ENCODE data around the gene MRAP2.
A peak's percentile ranks its signal among the peaks of the same experiment; 100 is the strongest.
"Not testable (repeated sequence)": the region's sequence is repeated elsewhere in the genome, so short reads cannot be mapped to it uniquely, and the experiment has no call there.

The MRAP2 gene

GRCh38 chr6:84081222-84081621 lies 47.6 kb downstream of the MRAP2 start:
- DNase-seq: no peak

- DNase-seq: no peak
Measured at GRCh38 chr6:84082689-84083265, 49.2 kb downstream of the MRAP2 start.

DNA sequence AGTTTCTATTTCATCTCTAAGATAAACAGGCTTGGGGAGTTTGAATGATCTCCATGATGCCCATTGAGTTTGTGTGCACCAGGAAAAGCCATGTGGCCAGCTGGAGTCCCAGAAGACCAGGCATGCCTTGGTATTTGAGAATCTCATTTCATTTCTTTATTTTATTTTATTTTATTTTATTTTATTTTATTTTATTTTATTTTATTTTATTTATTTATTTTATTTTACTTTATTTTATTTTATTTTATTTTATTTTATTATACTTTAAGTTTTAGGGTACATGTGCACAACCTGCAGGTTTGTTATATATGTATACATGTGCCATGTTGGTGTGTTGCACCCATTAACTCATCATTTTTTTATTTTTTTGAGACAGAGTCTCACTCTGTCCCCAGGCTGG lies 51.1 kb downstream of the MRAP2 start:
- not testable (repeated sequence) for DNase-seq

- DNase-seq: no peak
Measured at GRCh38 chr6:84086056-84086455, 52.5 kb downstream of the MRAP2 start.

GRCh38 chr6:84086545-84087429 lies 53.2 kb downstream of the MRAP2 start:
- no peak for DNase-seq

DNA sequence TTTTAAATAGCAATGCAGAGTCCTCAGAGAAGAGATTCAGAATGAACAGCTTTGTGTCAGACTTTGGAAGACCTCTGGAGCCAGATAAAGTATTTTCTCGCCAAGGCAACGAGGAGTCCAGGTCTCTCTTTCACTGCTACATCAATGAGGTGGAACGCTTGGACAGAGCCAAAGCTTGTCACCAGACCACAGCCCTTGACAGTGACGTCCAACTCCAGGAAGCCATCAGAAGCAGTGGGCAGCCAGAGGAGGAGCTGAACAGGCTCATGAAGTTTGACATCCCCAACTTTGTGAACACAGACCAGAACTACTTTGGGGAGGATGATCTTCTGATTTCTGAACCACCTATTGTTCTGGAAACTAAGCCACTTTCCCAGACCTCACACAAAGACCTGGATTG lies 55.5 kb downstream of the MRAP2 start:
- no peak for DNase-seq

DNA sequence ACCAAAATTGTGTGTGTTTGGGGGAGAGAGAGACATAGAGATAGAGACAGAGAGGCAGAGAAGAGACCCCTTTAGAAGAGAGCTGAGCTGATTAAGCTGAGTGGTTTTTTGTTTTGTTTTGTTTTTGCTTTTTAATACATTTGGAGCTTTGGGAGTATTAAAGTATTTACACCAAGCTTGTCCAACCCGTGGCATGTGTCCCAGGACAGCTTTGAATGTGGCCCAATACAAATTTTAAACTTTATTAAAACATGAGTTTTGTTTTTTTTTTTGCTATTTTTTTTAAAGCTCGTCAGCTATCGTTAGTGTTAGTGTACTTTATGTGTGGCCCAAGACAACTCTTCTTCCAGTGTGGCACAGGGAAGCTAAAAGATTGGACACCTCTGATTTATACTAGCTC lies 56.0 kb downstream of the MRAP2 start:
- DNase-seq: no peak

DNA sequence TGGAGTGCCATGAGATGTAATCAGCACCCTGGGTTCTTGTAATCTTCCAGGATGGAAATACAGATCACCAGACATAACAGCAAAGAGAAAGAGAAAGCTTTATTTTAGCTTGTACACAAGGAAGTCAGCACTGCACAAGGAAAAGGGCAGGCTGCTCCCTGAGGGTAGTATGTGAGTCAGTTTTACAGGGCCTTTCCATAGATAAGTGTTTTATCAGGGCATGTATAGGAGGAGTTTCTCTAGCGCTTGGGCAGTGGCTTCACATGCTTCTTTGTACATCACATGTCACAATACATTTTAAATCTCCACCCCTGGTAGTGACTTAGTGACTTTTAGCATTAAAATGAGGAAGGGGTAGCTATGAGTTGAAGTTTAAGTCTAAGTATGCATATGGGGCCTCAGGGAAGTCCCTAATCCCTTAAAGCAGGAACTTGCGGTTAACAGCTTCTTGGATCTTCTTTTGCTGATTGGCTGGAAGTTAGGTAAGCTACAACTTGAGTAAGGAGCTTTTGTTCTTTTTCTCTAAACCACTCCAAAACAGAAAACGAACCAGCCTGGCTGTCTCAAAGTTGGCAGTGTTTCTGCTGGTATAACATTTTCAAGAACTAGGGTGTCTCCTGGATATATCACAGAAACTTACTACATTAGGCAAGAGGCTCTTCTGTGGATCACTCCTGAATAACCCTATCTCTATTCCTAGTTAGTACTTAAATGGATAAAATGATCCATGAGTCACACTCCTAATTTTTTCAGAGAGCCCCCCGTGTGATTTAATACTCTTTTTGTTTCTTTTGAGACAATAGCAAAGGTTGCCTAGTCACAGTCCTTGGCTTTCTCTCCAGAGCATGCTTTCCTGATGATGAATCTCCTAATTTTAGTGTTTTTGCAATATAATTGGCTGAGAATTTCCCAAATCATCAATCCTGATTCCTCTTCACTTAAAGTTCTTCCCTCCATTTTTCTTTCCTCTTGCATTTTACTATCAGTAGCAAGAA lies 60.2 kb downstream of the MRAP2 start:
- DNase-seq: peak; percentile 52 to 76 (median 65)

GRCh38 chr6:84095156-84095555 lies 61.6 kb downstream of the MRAP2 start:
- no peak for DNase-seq

DNA sequence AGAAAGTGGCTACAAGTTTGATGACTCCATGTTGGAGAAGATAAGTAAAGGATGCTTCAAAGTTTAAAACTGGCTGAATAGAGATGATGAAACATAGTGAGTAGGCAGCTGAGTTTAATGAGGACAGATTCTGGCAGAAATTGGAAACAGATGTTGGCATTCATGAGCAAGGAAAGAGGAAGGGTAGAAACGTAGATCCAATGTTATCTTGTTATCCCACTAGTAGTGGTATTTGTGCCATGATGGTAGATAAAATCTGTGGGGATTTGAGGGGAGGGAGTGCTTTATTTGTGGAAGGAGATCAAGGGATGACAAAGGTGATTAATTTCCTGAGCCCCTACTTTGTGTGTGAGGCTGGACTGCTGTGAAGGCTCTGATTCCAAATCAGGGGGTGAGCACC lies 69.5 kb downstream of the MRAP2 start:
- no peak for DNase-seq

DNA sequence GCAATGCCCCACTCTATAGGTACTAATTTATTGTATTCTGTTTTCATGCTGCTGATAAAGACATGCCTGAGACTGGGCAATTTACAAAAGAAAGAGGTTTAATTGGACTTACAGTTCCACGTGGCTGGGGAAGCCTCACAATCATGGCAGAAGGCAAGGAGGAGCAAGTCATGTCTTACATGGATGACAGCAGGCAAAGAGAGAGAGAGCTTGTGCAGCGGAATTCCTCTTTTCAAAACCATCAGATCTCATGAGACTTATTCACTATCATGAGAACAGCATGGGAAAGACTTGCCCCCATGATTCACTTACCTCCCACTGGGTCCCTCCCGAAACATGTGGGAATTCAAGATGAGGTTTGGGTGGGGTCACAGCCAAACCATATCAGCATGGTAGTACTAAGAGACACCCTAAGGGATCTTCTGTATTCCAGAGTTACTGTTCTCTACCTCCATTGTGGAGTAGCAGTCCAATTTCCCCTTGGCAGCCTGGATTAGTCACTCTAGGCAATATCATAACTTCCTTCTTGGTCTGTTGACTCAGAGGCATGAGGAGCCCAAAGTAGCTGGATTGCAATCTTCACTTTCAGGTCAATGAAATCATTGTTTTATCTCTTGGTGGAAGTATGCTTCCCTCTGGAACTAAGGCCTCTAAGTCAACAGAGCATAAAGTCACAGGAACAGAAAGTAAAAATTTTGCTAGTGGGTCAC lies 71.8 kb downstream of the MRAP2 start:
- peak; percentile 75 to 85 (median 81) for DNase-seq

DNA sequence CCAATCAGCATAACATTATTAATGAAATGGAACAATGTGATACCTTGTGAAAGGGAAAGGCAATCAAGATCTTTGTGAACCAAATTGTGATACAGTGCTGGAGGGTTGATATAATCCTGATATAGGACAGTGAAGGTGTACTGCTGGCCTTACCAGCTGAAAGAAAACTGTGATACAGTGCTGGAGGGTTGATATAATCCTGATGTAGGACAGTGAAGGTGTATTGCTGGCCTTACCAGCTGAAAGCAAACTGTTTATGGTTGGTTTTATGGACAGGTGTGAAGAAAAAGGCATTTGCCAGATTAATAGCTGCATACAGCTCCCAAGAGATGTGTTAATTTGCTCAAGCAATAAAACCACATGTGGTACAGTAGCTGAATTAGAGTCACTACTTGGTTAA lies 73.9 kb downstream of the MRAP2 start:
- no peak for DNase-seq

DNA sequence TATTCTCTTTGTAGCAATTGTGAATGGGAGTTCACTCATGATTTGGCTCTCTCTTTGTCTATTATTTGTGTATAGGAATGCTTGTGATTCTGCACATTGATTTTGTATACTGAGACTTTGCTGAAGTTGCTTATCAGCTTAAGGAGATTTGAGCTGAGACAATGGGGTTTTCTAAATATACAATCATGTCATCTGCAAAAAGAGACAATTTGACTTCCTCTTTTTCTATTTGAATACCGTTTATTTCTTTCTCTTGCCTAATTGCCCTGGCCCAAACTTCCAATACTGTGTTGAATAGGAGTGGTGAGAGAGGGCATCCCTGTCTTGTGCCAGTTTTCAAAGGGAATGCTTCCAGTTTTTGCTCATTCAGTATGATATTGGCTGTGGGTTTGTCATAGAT lies 77.8 kb downstream of the MRAP2 start:
- peak in 2 of 3 donors; percentile 2 to 6 for DNase-seq

- DNase-seq: not testable (repeated sequence)
Measured at GRCh38 chr6:84114933-84115594, 81.5 kb downstream of the MRAP2 start.

- DNase-seq: no peak
Measured at GRCh38 chr6:84118191-84118590, 84.6 kb downstream of the MRAP2 start.

GRCh38 chr6:84119277-84119676 lies 85.7 kb downstream of the MRAP2 start:
- DNase-seq: no peak

DNA sequence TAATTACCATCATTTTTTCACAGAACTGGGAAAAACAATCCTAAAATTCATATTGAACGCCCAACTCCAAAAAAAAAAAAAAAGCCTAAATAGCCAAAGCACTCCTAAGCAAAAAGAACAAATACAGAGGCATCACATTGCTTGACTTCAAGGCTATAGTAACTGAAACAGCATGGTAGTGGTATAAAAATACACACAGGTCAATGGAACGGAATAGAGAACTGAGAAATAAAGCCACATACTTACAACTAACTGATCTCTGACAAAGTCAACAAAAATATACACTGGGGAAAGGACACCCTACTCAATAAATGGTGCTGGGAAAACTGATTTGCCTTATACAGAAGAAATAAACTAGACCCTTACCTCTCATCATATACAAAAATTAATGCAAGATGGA lies 89.6 kb downstream of the MRAP2 start:
- DNase-seq: no peak

- DNase-seq: not testable (repeated sequence)
Measured at GRCh38 chr6:84129588-84129987, 96.0 kb downstream of the MRAP2 start.

DNA sequence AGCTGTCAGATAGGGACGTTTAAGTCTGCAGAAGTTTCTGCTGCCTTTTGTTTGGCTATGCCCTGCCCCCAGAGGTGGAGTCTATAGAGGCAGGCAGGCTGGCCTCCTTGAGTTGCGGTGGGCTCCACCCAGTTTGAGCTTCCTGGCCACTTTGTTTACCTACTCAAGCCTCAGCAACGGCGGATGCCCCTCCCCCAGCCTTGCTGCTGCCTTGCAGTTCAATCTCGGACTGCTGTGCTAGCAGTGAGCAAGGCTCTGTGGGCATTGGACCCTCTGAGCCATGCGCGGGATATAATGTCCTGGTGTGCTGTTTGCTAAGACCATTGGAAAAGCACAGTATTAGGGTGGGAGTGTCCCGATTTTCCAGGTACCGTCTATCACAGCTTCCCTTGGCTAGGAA lies 99.8 kb downstream of the MRAP2 start:
- not testable (repeated sequence) for DNase-seq

DNA sequence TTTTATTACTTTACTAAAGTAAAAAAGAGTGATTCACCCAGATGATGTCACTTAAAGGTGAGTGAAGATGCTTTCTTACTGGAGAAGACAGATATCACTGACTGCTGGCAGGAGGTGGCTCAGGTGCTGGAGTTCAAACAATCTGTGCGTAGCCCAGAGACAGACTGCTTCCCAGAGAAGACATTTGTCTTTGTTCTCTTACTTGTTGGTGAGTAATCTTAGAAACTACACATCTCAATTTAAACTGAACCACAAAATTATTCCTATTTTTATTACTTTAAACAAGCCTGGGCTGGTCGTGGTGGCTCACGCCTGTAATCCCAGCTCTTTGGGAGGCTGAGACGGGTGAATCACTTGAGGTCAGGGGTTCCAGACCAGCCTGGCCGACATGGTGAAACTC lies 101.7 kb downstream of the MRAP2 start:
- DNase-seq: no peak

GRCh38 chr6:84136364-84137050 lies 102.9 kb downstream of the MRAP2 start:
- DNase-seq: no peak

DNA sequence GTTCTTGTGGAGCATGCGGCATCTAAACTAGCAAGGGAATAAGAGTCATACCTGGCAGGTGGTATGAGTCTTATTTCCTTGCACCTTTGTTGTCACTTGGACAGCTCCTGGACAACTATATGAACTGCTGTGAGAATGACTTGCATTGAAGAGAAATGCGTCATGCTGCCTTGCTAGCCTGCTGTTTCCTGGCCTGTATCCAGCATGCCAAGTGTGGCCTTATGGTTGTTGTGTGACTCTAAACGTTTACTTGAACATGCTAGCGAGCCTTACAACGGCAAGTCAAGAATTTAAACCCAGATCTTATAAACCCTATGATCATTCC lies 103.4 kb downstream of the MRAP2 start:
- no peak for DNase-seq
